Suprapubic skin (tissue), 4 donors: ENCODE results near the gene UBA1. TPM values are rescaled to one million over a fixed set of nuclear protein-coding genes. Genes with fewer than 3 reads are reported as not detected.

Source experiments
- DNase-seq, 2 donors: peaks; one replicate each; pipeline ENCODE4 v3.0.0-alpha.2; 2019; ENCODE audit warnings: low spot score in 2 of 2
- H3K27ac ChIP-seq: fragments of 200-600 bp; sonication (generic); one replicate; pipeline ENCODE4 v1.5.1; 2019
- H3K27me3 ChIP-seq: fragments of 200-600 bp; sonication (generic); one replicate; pipeline ENCODE4 v1.5.1; 2019
- H3K36me3 ChIP-seq: fragments of 200-600 bp; sonication (generic); one replicate; pipeline ENCODE4 v1.5.1; 2019
- H3K4me1 ChIP-seq: fragments of 200-600 bp; sonication (generic); one replicate; pipeline ENCODE4 v1.5.1; 2019
- H3K4me3 ChIP-seq: fragments of 200-600 bp; sonication (generic); one replicate; pipeline ENCODE4 v1.5.1; 2019; ENCODE audit warnings: mild to moderate bottlenecking
- H3K9me3 ChIP-seq: fragments of 200-600 bp; sonication (generic); one replicate; pipeline ENCODE4 v1.5.1; 2019
- EP300 ChIP-seq: sonication (generic); formaldehyde crosslinking; IDR thresholded peaks from one replicate; pipeline ENCODE4 v1.6.1; 2017; ENCODE audit warnings: antibody characterized with exemption
- POLR2A ChIP-seq, 2 donors: fragments of 450-650 bp; IDR thresholded peaks; one replicate each; pipeline ENCODE4 v1.6.1; 2017; ENCODE audit warnings: antibody characterized with exemption in 2 of 2, mild to moderate bottlenecking in 2 of 2, moderate library complexity in 2 of 2
- POLR2AphosphoS5 ChIP-seq, 3 donors: sonication (generic); formaldehyde crosslinking; IDR thresholded peaks; one replicate each; pipeline ENCODE4 v1.6.1; 2017; ENCODE audit warnings: antibody characterized with exemption in 3 of 3
- WGBS: methylation state at CpG from one replicate; pipeline ENCODE4 v1.1.5; 2018; 5-methylcytosine and 5-hydroxymethylcytosine counted together
- total RNA-seq, 4 donors: library from RNA; depleted of rRNA; stranded (reverse); fragments of >200 nt; gene quantifications; one replicate each; pipeline ENCODE4 v1.1.0, GENCODE V29; 2016
- TF ChIP-seq, protein P1 (sequence below), 2 donors: fragments of 200-600 bp in 1 of 2; fragments of 450-650 bp in 1 of 2; sonication (generic) in 1 of 2; IDR thresholded peaks; one replicate each; pipeline ENCODE4 v1.5.1; 2016 to 2019; ENCODE audit warnings: antibody characterized with exemption in 2 of 2, mild to moderate bottlenecking in 1 of 2, moderate library complexity in 1 of 2

UBA1 gene
- 100 to 1,000 TPM; 146 to 186 (median 157) TPM for total RNA-seq

DNA sequence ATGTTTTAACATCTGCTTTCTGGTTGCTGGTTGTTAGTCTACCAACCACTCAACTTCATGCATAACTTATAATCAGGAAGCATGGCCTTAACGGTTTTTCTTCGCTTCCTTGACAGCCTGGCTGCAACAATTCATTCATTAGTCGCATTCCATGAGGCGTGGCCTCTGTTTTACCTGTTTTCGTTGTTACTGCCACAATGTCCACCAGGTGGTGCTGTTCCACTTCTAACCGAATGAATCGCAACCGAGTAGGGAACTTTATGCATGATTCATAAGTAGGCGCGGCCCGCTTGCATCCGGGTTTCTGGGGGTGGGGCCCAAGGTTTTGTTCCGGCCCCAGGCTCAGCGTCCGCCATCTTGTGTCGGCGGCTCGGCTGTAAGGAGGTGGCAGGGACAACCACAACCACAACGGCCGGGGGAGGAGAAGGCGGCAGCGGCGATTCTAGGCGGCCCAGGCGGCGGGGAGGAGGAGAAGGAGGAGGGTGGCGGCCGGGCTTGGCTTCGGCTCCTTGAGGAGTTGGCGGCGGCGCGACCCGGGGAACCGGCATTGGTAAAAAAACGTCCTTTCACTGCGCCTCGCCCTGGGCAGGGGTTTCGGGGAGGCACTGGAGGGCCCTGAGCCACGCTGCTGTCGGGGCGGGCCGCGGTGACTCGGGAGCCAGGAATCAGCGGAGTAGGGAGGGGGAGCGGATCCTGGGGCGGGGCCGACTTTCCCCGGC, at the start of gene UBA1:
Gene UBA1 (plus strand): TSS at position 355 of the 719 bp plus-strand sequence. CDS start 4,974 bp downstream, outside the sequence.
- Histone ChIP-seq H3K27me3 (no peaks in the 10 kb centered on the region), H3K9me3 (no peaks in the 10 kb centered on the region), H3K4me1 (peaks cover 54% of the 10 kb centered on the region), H3K36me3 (peaks cover 4% of the 10 kb centered on the region), H3K4me3 (peak within 1 kb of the TSS; percentile 68), H3K27ac (peak within 1 kb of the TSS; percentile 97)
- peak; percentile 95 to 99 for DNase-seq
- TF ChIP-seq POLR2A (IDR thresholded peaks at IDR 0.05) (peak; percentile 71 to 88), POLR2AphosphoS5 (IDR thresholded peaks at IDR 0.05) (peak; percentile 25 to 52 (median 34)), EP300 (no peak)
- TF ChIP-seq, protein P1, sequence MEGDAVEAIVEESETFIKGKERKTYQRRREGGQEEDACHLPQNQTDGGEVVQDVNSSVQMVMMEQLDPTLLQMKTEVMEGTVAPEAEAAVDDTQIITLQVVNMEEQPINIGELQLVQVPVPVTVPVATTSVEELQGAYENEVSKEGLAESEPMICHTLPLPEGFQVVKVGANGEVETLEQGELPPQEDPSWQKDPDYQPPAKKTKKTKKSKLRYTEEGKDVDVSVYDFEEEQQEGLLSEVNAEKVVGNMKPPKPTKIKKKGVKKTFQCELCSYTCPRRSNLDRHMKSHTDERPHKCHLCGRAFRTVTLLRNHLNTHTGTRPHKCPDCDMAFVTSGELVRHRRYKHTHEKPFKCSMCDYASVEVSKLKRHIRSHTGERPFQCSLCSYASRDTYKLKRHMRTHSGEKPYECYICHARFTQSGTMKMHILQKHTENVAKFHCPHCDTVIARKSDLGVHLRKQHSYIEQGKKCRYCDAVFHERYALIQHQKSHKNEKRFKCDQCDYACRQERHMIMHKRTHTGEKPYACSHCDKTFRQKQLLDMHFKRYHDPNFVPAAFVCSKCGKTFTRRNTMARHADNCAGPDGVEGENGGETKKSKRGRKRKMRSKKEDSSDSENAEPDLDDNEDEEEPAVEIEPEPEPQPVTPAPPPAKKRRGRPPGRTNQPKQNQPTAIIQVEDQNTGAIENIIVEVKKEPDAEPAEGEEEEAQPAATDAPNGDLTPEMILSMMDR (IDR thresholded peaks at IDR 0.05): peak; percentile 44 to 93
- 0% methylated on average over 38 of the region's 50 CpGs for WGBS

DNA sequence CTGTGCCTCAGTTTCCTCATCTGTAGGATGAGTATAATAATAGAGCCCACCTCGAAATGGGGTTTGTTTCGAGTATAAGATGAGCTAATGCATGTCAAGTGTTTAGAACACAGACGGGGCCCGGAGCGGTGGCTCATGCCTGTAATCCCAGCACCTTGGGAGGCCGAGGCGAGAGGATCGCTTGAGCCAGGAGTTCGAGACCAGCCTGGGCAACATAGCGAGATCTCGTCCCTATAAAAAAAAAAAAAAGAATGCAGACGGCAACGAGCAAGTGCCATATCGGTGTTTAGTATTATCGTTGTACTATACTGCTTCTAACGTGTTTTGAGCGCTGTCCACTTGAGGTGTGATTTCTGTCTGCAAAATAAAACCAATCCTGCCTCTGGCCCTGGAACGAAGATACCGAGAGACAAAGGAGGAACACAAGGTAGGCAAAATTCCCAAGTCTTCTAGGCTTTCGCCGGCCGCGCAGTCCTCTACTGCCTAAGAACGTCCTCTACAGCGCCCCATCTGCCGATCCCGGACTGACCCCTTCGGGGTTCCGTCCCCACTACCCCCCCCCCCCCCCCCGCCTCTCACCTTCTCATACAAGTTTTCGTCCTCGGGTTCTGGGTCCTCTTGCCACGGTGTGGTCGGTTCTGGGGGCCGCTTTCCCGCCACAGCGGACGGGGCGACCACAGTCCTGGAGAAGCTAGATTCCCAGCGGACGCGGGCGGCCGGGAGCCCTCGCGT, 49.6 kb upstream of the UBA1 start:
- Histone ChIP-seq H3K36me3 (no peaks in the 10 kb centered on the region), H3K9me3 (no peaks in the 10 kb centered on the region), H3K4me1 (peaks cover 25% of the 10 kb centered on the region), H3K27ac (peak overlapping the region; percentile 97), H3K4me3 (peak overlapping the region; percentile 65), H3K27me3 (no peaks in the 10 kb centered on the region)
- TF ChIP-seq POLR2AphosphoS5 (IDR thresholded peaks at IDR 0.05) (no peak), POLR2A (IDR thresholded peaks at IDR 0.05) (no peak), EP300 (no peak)
- TF ChIP-seq, protein P1 (IDR thresholded peaks at IDR 0.05): no peak
- 56% methylated on average over 36 of the region's 46 CpGs for WGBS
- DNase-seq: no peak

DNA sequence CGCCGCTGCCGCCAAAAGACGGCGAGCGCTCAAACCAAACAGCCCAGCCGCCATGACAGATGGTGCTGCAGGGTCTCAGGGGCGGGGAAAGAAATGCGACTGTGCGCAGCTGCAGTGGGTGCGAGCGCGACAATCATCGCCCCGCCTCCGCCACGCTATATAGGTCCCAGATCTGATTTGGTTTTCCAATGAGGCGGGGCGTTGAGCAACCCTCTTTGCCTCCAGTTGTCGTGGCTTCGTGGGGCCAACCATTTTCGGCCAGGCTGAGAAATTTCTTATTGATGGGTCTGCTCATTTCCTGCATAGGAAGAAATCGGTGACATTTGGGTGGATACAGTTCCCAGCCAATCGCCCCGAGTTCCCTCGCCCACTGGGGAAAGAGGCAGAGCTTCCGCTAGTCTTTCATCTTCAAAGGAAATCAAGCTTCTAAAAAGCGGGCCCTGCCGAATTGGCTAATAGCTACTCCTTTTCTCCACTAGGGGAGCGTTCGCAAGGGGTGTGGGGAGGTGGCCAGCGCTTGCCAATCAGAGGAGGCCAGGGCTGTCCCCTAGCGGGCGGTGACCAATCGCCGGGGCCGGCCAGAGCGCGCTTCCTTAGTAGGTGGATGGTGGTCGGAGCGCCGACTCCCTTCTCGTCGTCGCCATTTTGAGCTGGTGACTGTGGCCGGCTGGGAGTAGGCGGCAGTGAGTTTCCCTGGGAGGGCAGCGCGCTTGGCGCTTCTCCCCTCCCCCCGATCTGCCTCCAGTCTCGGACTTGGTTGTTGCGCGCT, 48.8 kb upstream of the UBA1 start, which contains the start of the genes NDUFB11 and RBM10:
Gene NDUFB11 (minus strand): TSS at position 77 of the 769 bp plus-strand sequence. CDS start 23 bp downstream, at position 54.
Gene RBM10 (plus strand): TSS at position 596 of the 769 bp plus-strand sequence. CDS start 2,261 bp downstream, outside the sequence.
- TF ChIP-seq, protein P1 (IDR thresholded peaks at IDR 0.05): peak; percentile 71 to 76
- peak in 1 of 2 donors; percentile 68 for TF ChIP-seq POLR2A (IDR thresholded peaks at IDR 0.05)
- TF ChIP-seq EP300: no peak
- TF ChIP-seq POLR2AphosphoS5 (IDR thresholded peaks at IDR 0.05): peak in 1 of 3 donors; percentile 62
- Histone ChIP-seq H3K27ac (peak within 1 kb of the TSS; percentile 97), H3K4me1 (peaks cover 25% of the 10 kb centered on the region), H3K36me3 (no peaks in the 10 kb centered on the region), H3K4me3 (peak within 1 kb of the TSS; percentile 65), H3K9me3 (no peaks in the 10 kb centered on the region), H3K27me3 (no peaks in the 10 kb centered on the region)
- 39% methylated on average over 24 of the region's 54 CpGs for WGBS
- DNase-seq: peak; percentile 96

DNA sequence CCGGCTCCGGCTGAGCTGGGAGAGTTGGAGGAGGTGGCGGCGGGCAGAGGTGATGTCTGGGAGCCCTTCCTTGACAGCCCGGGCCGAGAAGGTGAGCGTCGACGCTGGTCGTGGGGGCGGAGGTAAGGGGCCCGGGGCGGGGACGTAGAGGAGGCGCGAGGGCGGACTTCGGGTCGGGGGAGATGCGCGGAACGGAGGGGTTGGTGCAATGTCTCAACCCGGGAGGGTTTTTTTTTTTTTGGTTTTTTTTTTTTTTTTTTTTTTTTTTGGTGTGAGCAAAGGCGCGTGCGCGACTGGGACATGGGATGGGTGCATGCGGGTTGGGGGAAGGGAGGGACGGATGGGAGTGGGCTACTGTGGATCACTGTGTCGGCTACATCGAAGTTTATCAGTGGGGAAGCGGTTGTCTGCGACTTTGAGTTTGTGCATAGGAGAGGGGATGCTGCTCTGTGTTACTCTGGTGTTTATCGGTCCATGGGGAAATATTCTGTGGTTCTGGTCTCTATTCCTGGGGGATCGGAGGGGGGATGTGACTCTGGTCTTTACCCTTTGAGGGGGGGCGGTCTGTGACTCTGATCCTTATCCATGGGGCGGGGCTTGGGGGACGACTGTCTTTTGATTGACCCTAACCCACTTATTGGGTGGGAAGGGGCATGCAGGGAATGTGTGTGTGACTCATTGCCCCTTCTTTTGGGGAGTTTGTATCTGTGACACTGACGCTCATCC, 48.1 kb upstream of the UBA1 start:
- Histone ChIP-seq H3K4me1 (peaks cover 25% of the 10 kb centered on the region), H3K9me3 (no peaks in the 10 kb centered on the region), H3K27ac (peak overlapping the region; percentile 97), H3K27me3 (no peaks in the 10 kb centered on the region), H3K4me3 (peak overlapping the region; percentile 65), H3K36me3 (no peaks in the 10 kb centered on the region)
- no peak for DNase-seq
- WGBS: 34% methylated on average over 38 of the region's 39 CpGs
- TF ChIP-seq POLR2A (IDR thresholded peaks at IDR 0.05) (peak in 1 of 2 donors; percentile 11), POLR2AphosphoS5 (IDR thresholded peaks at IDR 0.05) (no peak), EP300 (no peak)
- TF ChIP-seq, protein P1 (IDR thresholded peaks at IDR 0.05): no peak
